A549 treated with dexamethasone at 1 μM for 4 hours (cell line): Measurements from ENCODE around the gene SMC5. TPM values are rescaled to one million over a fixed set of nuclear protein-coding genes. Genes with fewer than 3 reads are reported as not detected.

Experiments
- total RNA-seq: library from RNA; stranded (reverse); fragments of 200-300 nt; extraction: Qiagen RNA extraction; gene quantifications from 5 replicates; pipeline ENCODE4 v1.2.3, GENCODE V29; 2022

The SMC5 gene
- total RNA-seq, result 12.3 to 20.5 TPM (median 17.1 TPM) in 5 replicates

DNA sequence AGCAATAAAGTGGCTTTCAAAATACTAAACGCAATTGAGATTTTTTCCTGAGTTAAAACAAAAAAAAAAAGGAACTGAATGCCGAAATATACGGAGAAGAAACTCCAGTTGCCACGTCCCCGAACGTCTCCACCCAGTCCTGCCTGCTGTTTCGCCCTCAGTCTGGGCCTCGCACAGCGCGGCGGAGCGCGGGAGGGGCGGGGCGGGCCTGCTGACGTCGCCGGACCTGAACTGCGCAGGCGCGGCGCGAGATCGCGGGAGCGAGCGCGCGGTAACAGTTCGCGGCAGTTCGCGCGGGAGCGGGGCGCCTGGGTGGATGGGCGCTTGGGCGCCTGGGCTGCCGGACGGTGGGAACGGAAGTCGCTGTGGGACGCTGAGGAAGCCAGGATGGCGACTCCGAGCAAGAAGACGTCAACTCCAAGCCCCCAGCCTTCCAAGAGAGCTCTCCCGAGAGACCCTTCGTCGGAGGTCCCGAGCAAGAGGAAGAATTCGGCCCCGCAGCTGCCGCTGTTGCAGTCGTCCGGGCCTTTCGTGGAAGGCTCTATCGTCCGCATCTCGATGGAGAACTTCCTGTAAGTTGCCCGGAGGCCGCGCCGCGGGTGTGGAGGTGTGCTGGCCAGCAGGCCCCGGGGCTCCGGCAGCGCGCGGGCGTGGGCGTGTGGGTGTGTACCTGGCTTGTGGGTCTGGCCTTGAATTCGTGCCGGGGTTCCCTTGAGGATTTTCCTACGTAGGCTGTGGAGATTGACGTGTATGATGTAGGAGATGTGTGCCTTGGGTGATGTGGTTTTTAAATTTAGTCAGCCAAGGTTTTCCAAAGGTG lies at the start of gene SMC5:
Gene SMC5 (plus strand): TSS at position 287 of the 820 bp plus-strand sequence. CDS start 101 bp downstream, at position 388.

Other genes with a start within 250 kb of the SMC5 start
- gene MAMDC2, start 215.1 kb upstream of the SMC5 start, total RNA-seq, result 0.20 to 0.34 TPM (median 0.27 TPM) in 5 replicates
- 3.5 to 5.7 TPM (median 5.2 TPM) in 5 replicates for gene KLF9, start 155.7 kb downstream of the SMC5 start, total RNA-seq